K562 (cell line): ENCODE results near the gene EGF. TPM values are rescaled to one million over a fixed set of nuclear protein-coding genes. Genes with fewer than 3 reads are reported as not detected.

ENCODE experiments used
- ATAC-seq: fragments of 200-7000 bp; cut with Tn5 transposase; 3 replicates; pipeline ENCODE4 v1.9.1; 2020; ENCODE audit warnings: moderate library complexity
- BruUV-seq: library from RNA; stranded (reverse); fragments of 400-500 nt; replicated peaks from 2 replicates; lab custom pipeline; 2021; lab: Mats Ljungman, UMichigan
- CTCF ChIA-PET: fragments of 300-600 bp; formaldehyde crosslinking; extraction: SDS; loops from one replicate; lab custom pipeline; 2021; ENCODE audit warnings: low intra/inter-chr PET ratio; lab: Yijun Ruan, JAX
- POLR2A ChIA-PET: fragments of 300-600, 350-650 bp; sonication (Branson Sonifier 250); formaldehyde crosslinking; extraction: SDS; loops from one replicate; lab custom pipeline; 2021; ENCODE audit warnings: antibody characterized with exemption, inconsistent platforms; lab: Yijun Ruan, JAX
- DNase-seq, 4 experiments: peaks; one replicate each; pipeline versions ENCODE4 v3.0.0 to v3.0.0-alpha.2; 2011 to 2018; ENCODE audit warnings: low spot score in 3 of 4, mixed read lengths in 3 of 4; ENCODE audit errors: extremely low read depth in 1 of 4
- FAIRE-seq: peaks from 2 replicates; lab custom pipeline; 2011; peaks lifted over from hg19 to GRCh38; lab: Jason Lieb, UNC
- H2AFZ ChIP-seq: 2 replicates; pipeline ENCODE4 v1.6.0; 2011; ENCODE audit warnings: low read depth, low read length, control low read depth, inconsistent platforms
- H3K27ac ChIP-seq: fragments of 200-600 bp; 3 replicates; pipeline ENCODE4 v1.8.0; 2011; ENCODE audit warnings: low read depth, mild to moderate bottlenecking, control low read depth, inconsistent platforms, low read length, moderate library complexity, mixed read lengths; ENCODE audit errors: extremely low read depth
- H3K27me3 ChIP-seq, 2 experiments: fragments of 300-600 bp in 1 of 2; 2 replicates in 1 of 2; 3 replicates in 1 of 2; pipeline versions ENCODE4 v1.6.0 to v1.8.0; 2011; ENCODE audit warnings: inconsistent platforms in 2 of 2, low read length in 2 of 2, mild to moderate bottlenecking in 1 of 2, mixed read lengths in 1 of 2, moderate library complexity in 1 of 2; ENCODE audit not compliant: control insufficient read depth in 2 of 2, insufficient read depth in 2 of 2
- H3K36me3 ChIP-seq: fragments of 300-600 bp; 3 replicates; pipeline ENCODE4 v1.8.0; 2011; ENCODE audit warnings: mild to moderate bottlenecking, low read length, inconsistent platforms; ENCODE audit not compliant: control insufficient read depth, insufficient read depth
- H3K4me1 ChIP-seq, 2 experiments: fragments of 200-600 bp in 1 of 2; replicated peaks in 1 of 2; 2 replicates in 1 of 2; 3 replicates in 1 of 2; pipeline versions ENCODE4 v1.5.1 to v1.8.0; 2011; ENCODE audit warnings: inconsistent platforms in 2 of 2, low read length in 2 of 2, mild to moderate bottlenecking in 1 of 2, mixed read lengths in 1 of 2, moderate library complexity in 1 of 2; ENCODE audit not compliant: control insufficient read depth in 2 of 2, insufficient read depth in 2 of 2
- H3K4me2 ChIP-seq: 2 replicates; pipeline ENCODE4 v1.6.1; 2011; ENCODE audit warnings: low read length, control low read depth, inconsistent platforms, mixed read lengths; ENCODE audit not compliant: insufficient read depth
- H3K4me3 ChIP-seq: fragments of 200-600 bp; sonication (generic), shearing (Covaris generic); 2 replicates; pipeline ENCODE4 v1.5.1; 2016; ENCODE audit warnings: control low read depth, inconsistent platforms
- H3K79me2 ChIP-seq: fragments of 200-600 bp; 3 replicates; pipeline ENCODE4 v1.8.0; 2011; ENCODE audit warnings: low read length, inconsistent platforms; ENCODE audit not compliant: control insufficient read depth, insufficient read depth
- H3K9ac ChIP-seq, 2 experiments: 2 replicates each; pipeline versions ENCODE4 v1.6.0 to v1.6.1; 2011; ENCODE audit warnings: low read depth in 2 of 2, low read length in 2 of 2, control low read depth in 1 of 2, inconsistent platforms in 1 of 2, mild to moderate bottlenecking in 1 of 2, mixed read lengths in 1 of 2; ENCODE audit not compliant: insufficient read depth in 1 of 2
- H3K9me1 ChIP-seq: one replicate; pipeline ENCODE4 v1.6.0; 2011; ENCODE audit warnings: inconsistent platforms, mild to moderate bottlenecking, low read length, moderate library complexity; ENCODE audit not compliant: control insufficient read depth, insufficient read depth
- H3K9me3 ChIP-seq: replicated peaks from 2 replicates; pipeline ENCODE4 v1.5.1; 2011; ENCODE audit warnings: low read depth, low read length, inconsistent platforms; ENCODE audit not compliant: control insufficient read depth, insufficient read depth
- H4K20me1 ChIP-seq: replicated peaks from 2 replicates; pipeline ENCODE4 v1.6.1; 2011; ENCODE audit warnings: low read length, inconsistent platforms, mixed read lengths; ENCODE audit not compliant: control insufficient read depth, insufficient read depth
- CXXC5 ChIP-seq: fragments of 250-450 bp; sonication (Bioruptor Pico); IDR thresholded peaks from 2 replicates; pipeline ENCODE4 v1.8.0; 2022; ENCODE audit warnings: inconsistent platforms, mild to moderate bottlenecking, moderate library complexity
- DPF2 ChIP-seq: fragments of 450-650 bp; IDR thresholded peaks from 2 replicates; pipeline ENCODE4 v1.6.1; 2016
- ETV1 ChIP-seq: fragments of 450-650 bp; conservative IDR thresholded peaks from 2 replicates; pipeline ENCODE4 v1.6.1; 2016; ENCODE audit warnings: missing genetic modification characterization, control low read depth, low read depth, missing compliant biosample characterization
- FOXJ2 ChIP-seq: fragments of 200-800 bp; sonication (Bioruptor generic); IDR thresholded peaks from 2 replicates; pipeline ENCODE4 v1.6.1; 2016; ENCODE audit warnings: missing genetic modification characterization, missing compliant biosample characterization
- GABPA ChIP-seq: fragments of 200-800 bp; sonication (Bioruptor generic); conservative IDR thresholded peaks from 2 replicates; pipeline ENCODE4 v1.6.1; 2016; ENCODE audit warnings: low read depth, missing genetic modification characterization, missing compliant biosample characterization
- GTF2A2 ChIP-seq: IDR thresholded peaks from 2 replicates; pipeline ENCODE4 v1.6.1; 2016; ENCODE audit warnings: mild to moderate bottlenecking, missing genetic modification characterization, missing compliant biosample characterization
- HDAC3 ChIP-seq: fragments of 450-650 bp; IDR thresholded peaks from 2 replicates; pipeline ENCODE4 v1.6.1; 2018; ENCODE audit warnings: borderline replicate concordance, mild to moderate bottlenecking, moderate library complexity; ENCODE audit not compliant: partially characterized antibody
- HDAC8 ChIP-seq: fragments of 450-650 bp; IDR thresholded peaks from 2 replicates; pipeline ENCODE4 v1.6.1; 2016; ENCODE audit warnings: mild to moderate bottlenecking, missing genetic modification characterization, moderate library complexity, missing compliant biosample characterization
- HNRNPH1 ChIP-seq: fragments of 200-400 bp; formaldehyde crosslinking; optimal IDR thresholded peaks from 2 replicates; pipeline ENCODE3; 2017; ENCODE audit warnings: low read depth, mild to moderate bottlenecking, low read length, moderate library complexity
- IRF2 ChIP-seq: sonication (generic); formaldehyde crosslinking; IDR thresholded peaks from 2 replicates; pipeline ENCODE4 v1.8.1; 2022; ENCODE audit warnings: mild to moderate bottlenecking, missing genetic modification reagents
- LCOR ChIP-seq: sonication (generic); formaldehyde crosslinking; IDR thresholded peaks from 2 replicates; pipeline ENCODE4 v1.8.0; 2022; ENCODE audit warnings: mild to moderate bottlenecking, missing genetic modification reagents
- NRF1 ChIP-seq, 2 experiments: fragments of 450-650 bp; IDR thresholded peaks in 1 of 2; conservative IDR thresholded peaks in 1 of 2; 2 replicates each; pipeline ENCODE4 v1.6.1; 2014; ENCODE audit warnings: mild to moderate bottlenecking in 2 of 2
- RREB1 ChIP-seq: fragments of 250-450 bp; sonication (Bioruptor Pico); IDR thresholded peaks from 2 replicates; pipeline ENCODE4 v1.4.0; 2020
- SMARCE1 ChIP-seq: fragments of 450-650 bp; IDR thresholded peaks from 2 replicates; pipeline ENCODE4 v1.7.1; 2016; ENCODE audit warnings: mild to moderate bottlenecking
- SRSF3 ChIP-seq: fragments of 200-400 bp; formaldehyde crosslinking; IDR thresholded peaks from 2 replicates; pipeline ENCODE4 v1.6.1; 2016; ENCODE audit warnings: mild to moderate bottlenecking, low read length, moderate library complexity; ENCODE audit not compliant: insufficient read depth
- TRIM24 ChIP-seq, 2 experiments: fragments of 450-650 bp; IDR thresholded peaks; 2 replicates each; pipeline ENCODE4 v1.6.1; 2016
- ZBTB9 ChIP-seq: fragments of 450-650 bp; formaldehyde crosslinking; IDR thresholded peaks from 2 replicates; pipeline ENCODE4 v1.4.0; 2020; ENCODE audit warnings: mild to moderate bottlenecking, moderate library complexity
- WGBS: fragments of 100-300 bp; shearing (Covaris generic); methylation state at CpG from one replicate; pipeline ENCODE4 v1.1.6; 2016; ENCODE audit warnings: low coverage, mixed read lengths; ENCODE audit not compliant: insufficient coverage; ENCODE audit errors: missing lambda C conversion rate; 5-methylcytosine and 5-hydroxymethylcytosine counted together
- in situ Hi-C: fragments of 300-500 bp; cut with MboI; formaldehyde crosslinking; loops from 4 replicates; pipeline ENCODE4 v1.15.0; 2018; ENCODE audit warnings: inconsistent platforms, mixed read lengths
- intact Hi-C: fragments of 100-400 bp; cut with micrococcal nuclease; formaldehyde crosslinking; loops from 2 replicates; pipeline ENCODE4 v1.14.2; 2022
- polyA plus RNA-seq, 8 experiments: library from polyadenylated mRNA; depleted of rRNA in 4 of 8; stranded (reverse) in 5 of 8; unstranded in 3 of 8; fragments of >200 nt; fragmentation: Nextera tagmentation in 2 of 8; fragmentation: Illumina TruSeq in 1 of 8; extraction: Ambion mirVana in 2 of 8; extraction: Trizol in 1 of 8; gene quantifications; 2 replicates each; pipeline versions ENCODE4 v1.2.1 to v1.2.3, GENCODE V29; 2011 to 2014; ENCODE audit warnings: inconsistent platforms in 1 of 8, missing spikeins in 1 of 8
- total RNA-seq, 7 experiments: library from RNA; depleted of rRNA in 6 of 7; stranded (reverse); fragments of >200 nt in 6 of 7; fragmentation: Illumina TruSeq in 2 of 7; extraction: Trizol in 2 of 7; gene quantifications; 2 replicates each; pipeline versions ENCODE4 v1.2.1 to v1.2.3, GENCODE V29; 2011 to 2021; ENCODE audit warnings: low replicate concordance in 1 of 7

EGF gene
- total and polyA plus RNA-seq, 9 of the 15 experiments (the other 6 are each of a cell fraction or from before 2014, with no cell fraction given): 0.32 to 3.1 (median 1.3) TPM

GRCh38 chr4:109969087-109969486 lies 56.4 kb downstream of the EGF start:
- FAIRE-seq (no peak), ATAC-seq (peak; percentile 49; the same call in 2 of the 3 replicates), DNase-seq (peak in 1 of 4 experiments; percentile 49)
- H3K4me2 ChIP-seq: no peak overlapping the region
- H4K20me1 ChIP-seq: no peaks in the 10 kb centered on the region
- no peaks in the 10 kb centered on the region; a peak in 2 of 5 replicates for H3K4me1 ChIP-seq
- H3K27me3 ChIP-seq: no peaks in the 10 kb centered on the region; a peak in 1 of 5 replicates
- peak overlapping the region; percentile 55; the same call in 1 of the 2 replicates for H2AFZ ChIP-seq
- H3K4me3 ChIP-seq: no peak overlapping the region
- in situ Hi-C loops (no loop called here), intact Hi-C loops (loop anchor here (10.0 kb wide), 1 partner anchor 314 kb away; no protein-coding TSS in a partner anchor)
- H3K9me3 ChIP-seq: no peaks in the 10 kb centered on the region
- H3K79me2 ChIP-seq: no peaks in the 10 kb centered on the region
- no peak overlapping the region for H3K27ac ChIP-seq
- no peaks in the 10 kb centered on the region for H3K36me3 ChIP-seq
- BruUV-seq: no TSS peak
- ChIA-PET CTCF (no interaction called here), POLR2A (interaction anchor here (0.8 kb wide), 1 partner anchor 12 kb away, joined by 3 read pairs; no protein-coding TSS in a partner anchor)
- 7% methylated on average over 3 of the region's 3 CpGs for WGBS
- no peak overlapping the region for H3K9ac ChIP-seq
- no peaks in the 10 kb centered on the region for H3K9me1 ChIP-seq
- TF ChIP-seq SMARCE1: peak; percentile 46; the same call in 1 of the 2 replicates
- TF ChIP-seq ETV1 (tag): peak; percentile 49
- TF ChIP-seq RREB1 (CRISPR knock-in tag): no peak
- TF ChIP-seq CXXC5 (CRISPR knock-in tag): 0 out of 2 replicates have a peak, but pooled peaks have one; percentile 27
- no peak for TF ChIP-seq FOXJ2 (tag)
- TF ChIP-seq HDAC8 (tag): no peak
- TF ChIP-seq IRF2 (CRISPR knock-in tag): no peak
- TF ChIP-seq HDAC3: no peak
- no peak for TF ChIP-seq NRF1 (conservative IDR thresholded peaks at IDR 0.05 in 1 of 2, IDR thresholded peaks at IDR 0.05 in 1 of 2)
- TF ChIP-seq HNRNPH1: no peak
- TF ChIP-seq LCOR (CRISPR knock-in tag): no peak
- TF ChIP-seq DPF2: peak; percentile 22; the same call in 1 of the 2 replicates
- 0 out of 2 replicates have a peak, but pooled peaks have one; percentile 22 for TF ChIP-seq GABPA
- TF ChIP-seq GTF2A2 (tag): no peak
- TF ChIP-seq ZBTB9 (CRISPR knock-in tag): 0 out of 2 replicates have a peak, but pooled peaks have one; percentile 56
- no peak for TF ChIP-seq SRSF3
- TF ChIP-seq TRIM24 (IDR thresholded peaks at IDR 0.05): no peak
